GM12878 (cell line): ENCODE data around the gene SMTNL1. TPM values are rescaled to one million over a fixed set of nuclear protein-coding genes. Genes with fewer than 3 reads are reported as not detected.

Experiments used
- ATAC-seq: fragments of 200-7000 bp; cut with Tn5 transposase; 3 replicates; pipeline ENCODE4 v1.9.1; 2020; ENCODE audit warnings: mild to moderate bottlenecking, moderate library complexity
- BruUV-seq: library from RNA; stranded (reverse); fragments of 400-500 nt; replicated peaks from 2 replicates; lab custom pipeline; 2021; lab: Mats Ljungman, UMichigan
- CTCF ChIA-PET: fragments of 300-600 bp; sonication (Branson Sonifier 250); formaldehyde crosslinking; extraction: SDS; loops from one replicate; lab custom pipeline; 2021; ENCODE audit warnings: inconsistent platforms; lab: Yijun Ruan, JAX
- POLR2A ChIA-PET: fragments of 350-600 bp; formaldehyde crosslinking; extraction: SDS; loops from one replicate; lab custom pipeline; 2021; ENCODE audit warnings: inconsistent platforms; lab: Charles Lee
- RAD21 ChIA-PET: fragments of 300-600 bp; sonication (Branson Sonifier 250); formaldehyde crosslinking; loops from one replicate; lab custom pipeline; 2023; ENCODE audit warnings: antibody characterized with exemption; ENCODE audit not compliant: unreplicated experiment; lab: Charles Lee
- SMC1A ChIA-PET: fragments of 300-600 bp; sonication (Branson Sonifier 250); formaldehyde crosslinking; loops from one replicate; lab custom pipeline; 2023; ENCODE audit not compliant: unreplicated experiment, uncharacterized antibody; lab: Charles Lee
- DNase-seq: peaks from one replicate; pipeline ENCODE4 v3.0.0-alpha.2; 2011; ENCODE audit warnings: low read depth, low spot score
- FAIRE-seq: peaks from 3 replicates; lab custom pipeline; 2011; peaks lifted over from hg19 to GRCh38; lab: Jason Lieb, UNC
- H2AFZ ChIP-seq: 2 replicates; pipeline ENCODE4 v1.6.0; 2011; ENCODE audit warnings: low read depth, low read length, control low read depth; ENCODE audit not compliant: control insufficient read depth
- H3K27ac ChIP-seq: 2 replicates; pipeline ENCODE4 v1.5.1; 2011; ENCODE audit warnings: control low read depth; ENCODE audit not compliant: control insufficient read depth, insufficient read depth
- H3K27me3 ChIP-seq, 2 experiments: replicated peaks in 1 of 2; 2 replicates each; pipeline versions ENCODE4 v1.6.0 to v1.6.1; 2011; ENCODE audit warnings: low read length in 1 of 2; ENCODE audit not compliant: control insufficient read depth in 2 of 2, insufficient read depth in 2 of 2
- H3K36me3 ChIP-seq, 2 experiments: 2 replicates each; pipeline ENCODE4 v1.5.1; 2011; ENCODE audit warnings: low read length in 1 of 2; ENCODE audit not compliant: control insufficient read depth in 2 of 2, insufficient read depth in 2 of 2
- H3K4me1 ChIP-seq: 2 replicates; pipeline ENCODE4 v1.6.1; 2011; ENCODE audit warnings: mild to moderate bottlenecking, low read length, moderate library complexity, mixed read lengths; ENCODE audit not compliant: control insufficient read depth, insufficient read depth
- H3K4me2 ChIP-seq: 2 replicates; pipeline ENCODE4 v1.6.0; 2011; ENCODE audit warnings: control low read depth; ENCODE audit not compliant: control insufficient read depth, insufficient read depth
- H3K4me3 ChIP-seq: fragments of 200-600 bp; sonication (generic); 2 replicates; pipeline ENCODE4 v1.5.1; 2016
- H3K79me2 ChIP-seq: 2 replicates; pipeline ENCODE4 v1.6.0; 2011; ENCODE audit warnings: low read length; ENCODE audit not compliant: control insufficient read depth, insufficient read depth
- H3K9ac ChIP-seq: 2 replicates; pipeline ENCODE4 v1.8.0; 2011; ENCODE audit warnings: low read length, control low read depth, mixed read lengths; ENCODE audit not compliant: control insufficient read depth, insufficient read depth
- H3K9me3 ChIP-seq: replicated peaks from 3 replicates; pipeline ENCODE4 v1.5.1; 2011; ENCODE audit warnings: mild to moderate bottlenecking, low read length; ENCODE audit not compliant: control insufficient read depth, insufficient read depth
- H4K20me1 ChIP-seq: 2 replicates; pipeline ENCODE4 v1.6.0; 2011; ENCODE audit not compliant: control insufficient read depth, insufficient read depth
- FOXK2 ChIP-seq: fragments of 450-650 bp; IDR thresholded peaks from 2 replicates; pipeline ENCODE4 v1.6.1; 2017; ENCODE audit warnings: mild to moderate bottlenecking, moderate library complexity
- MLLT1 ChIP-seq: fragments of 450-650 bp; IDR thresholded peaks from 2 replicates; pipeline ENCODE4 v1.6.1; 2016; ENCODE audit warnings: mild to moderate bottlenecking
- MXI1 ChIP-seq: fragments of 150-350 bp; IDR thresholded peaks from 2 replicates; pipeline ENCODE4 v1.6.1; 2011; ENCODE audit warnings: low read depth, mild to moderate bottlenecking, inconsistent platforms, low read length, improper control_type of control experiment
- NR2C2 ChIP-seq: IDR thresholded peaks from 2 replicates; pipeline ENCODE4 v1.6.1; 2011; ENCODE audit warnings: borderline replicate concordance, low read depth; ENCODE audit not compliant: control insufficient read depth, insufficient read length
- RUNX3 ChIP-seq: IDR thresholded peaks from 2 replicates; pipeline ENCODE4 v1.6.1; 2012; ENCODE audit warnings: low read length, inconsistent platforms
- SKIL ChIP-seq: fragments of 450-650 bp; IDR thresholded peaks from 2 replicates; pipeline ENCODE4 v1.6.1; 2017; ENCODE audit warnings: mild to moderate bottlenecking, low read depth, inconsistent platforms; ENCODE audit not compliant: poor library complexity, severe bottlenecking
- STAT3 ChIP-seq: IDR thresholded peaks from 2 replicates; pipeline ENCODE4 v1.6.1; 2011; ENCODE audit warnings: low read depth, low read length, improper control_type of control experiment
- USF1 ChIP-seq: IDR thresholded peaks from 2 replicates; pipeline ENCODE4 v1.6.1; 2011; ENCODE audit warnings: borderline replicate concordance, low read depth, mild to moderate bottlenecking, moderate library complexity, mixed read lengths, low read length; ENCODE audit not compliant: insufficient read depth; ENCODE audit errors: extremely low read length
- ZZZ3 ChIP-seq: IDR thresholded peaks from 2 replicates; pipeline ENCODE4 v1.6.1; 2011; ENCODE audit warnings: low read depth; ENCODE audit not compliant: control insufficient read depth, insufficient read length
- WGBS: methylation state at CpG from one replicate; pipeline ENCODE4 v1.1.6; 2016; ENCODE audit warnings: low lambda C conversion rate; ENCODE audit not compliant: insufficient replicate concordance, insufficient coverage; ENCODE audit errors: missing lambda C conversion rate; 5-methylcytosine and 5-hydroxymethylcytosine counted together
- in situ Hi-C: fragments of 300-500 bp; cut with MboI; formaldehyde crosslinking; loops from 9 replicates; pipeline ENCODE4 v1.14.3; 2018; ENCODE audit warnings: mixed read lengths
- intact Hi-C: fragments of 100-400 bp; cut with micrococcal nuclease; formaldehyde crosslinking; loops from one replicate; pipeline ENCODE4 v1.14.2; 2022; ENCODE audit not compliant: unreplicated experiment
- polyA plus RNA-seq, 11 experiments: library from polyadenylated mRNA; depleted of rRNA in 4 of 11; unstranded in 6 of 11; stranded (reverse) in 5 of 11; fragments of >200 nt; fragmentation: Nextera tagmentation in 4 of 11; fragmentation: Illumina TruSeq in 1 of 11; extraction: Ambion mirVana in 4 of 11; extraction: Trizol in 1 of 11; gene quantifications; 1 replicate in 1 of 11; 2 replicates in 10 of 11; pipeline versions ENCODE4 v1.2.1 to v1.2.3, GENCODE V29; 2011 to 2016; ENCODE audit warnings: inconsistent platforms in 2 of 11, missing spikeins in 2 of 11, low read depth in 1 of 11
- total RNA-seq, 4 experiments: library from RNA; depleted of rRNA in 3 of 4; stranded (reverse); fragments of >200 nt in 3 of 4; fragmentation: Illumina TruSeq in 1 of 4; extraction: Trizol in 1 of 4; gene quantifications; 2 replicates each; pipeline versions ENCODE4 v1.2.1 to v1.2.3, GENCODE V29; 2013 to 2021

SMTNL1 gene
- total and polyA plus RNA-seq, 10 of the 15 experiments (the other 5 are each of a cell fraction or from before 2014, with no cell fraction given), result 0.06 to 0.17 (median 0.10) TPM; not detected in 7

GRCh38 chr11:57498540-57498939 is 38.9 kb upstream of the SMTNL1 start (continued):
- TF ChIP-seq SKIL (no peak), NR2C2 (no peak), USF1 (no peak), RUNX3 (no peak)

GRCh38 chr11:57499413-57499982 is 37.9 kb upstream of the SMTNL1 start:
- no TSS peak for BruUV-seq
- intact Hi-C loops, result no loop called here
- H3K9ac ChIP-seq, result no peak overlapping the region
- DNase-seq (no peak), FAIRE-seq (no peak), ATAC-seq (peak; percentile 42; the same call in 2 of the 3 replicates)
- H3K4me2 ChIP-seq, result no peak overlapping the region
- 43% methylated on average over 26 of the region's 35 CpGs for WGBS
- H3K4me3 ChIP-seq, result no peak overlapping the region
- ChIA-PET CTCF (interaction anchor here (2.0 kb wide), 1 partner anchor 27 kb away, joined by 4 read pairs; no protein-coding TSS in a partner anchor), POLR2A (no interaction called here), SMC1A (no interaction called here), RAD21 (no interaction called here)
- H4K20me1 ChIP-seq, result peaks cover 3% of the 10 kb centered on the region; the same call in 1 of the 2 replicates
- peaks cover 3% of the 10 kb centered on the region in 2 experiments; a peak in 3 of 4 replicates for H3K36me3 ChIP-seq
- no peak overlapping the region for H3K27ac ChIP-seq
- H3K9me3 ChIP-seq, result no peaks in the 10 kb centered on the region
- TF ChIP-seq FOXK2, result no peak
- no peak for TF ChIP-seq STAT3
- TF ChIP-seq MLLT1, result no peak
- TF ChIP-seq ZZZ3, result no peak
- TF ChIP-seq MXI1, result no peak
- H2AFZ ChIP-seq, result no peak overlapping the region
- H3K4me1 ChIP-seq, result no peaks in the 10 kb centered on the region
- no peaks in the 10 kb centered on the region for H3K79me2 ChIP-seq
- in situ Hi-C loops, result loop anchor here (25.0 kb wide), 1 partner anchor 662 kb away; no protein-coding TSS in a partner anchor
- H3K27me3 ChIP-seq, result no peaks in the 10 kb centered on the region
